ENCODE results near the gene INSYN2B. TPM values are rescaled to one million over a fixed set of nuclear protein-coding genes. Genes with fewer than 3 reads are reported as not detected.

INSYN2B gene
- total and polyA plus RNA-seq, 7 donors, result under 0.01 to 0.27 (median 0.10) TPM; not detected in 3

- no peak for DNase-seq
- 60 to 87% methylated on average over 4 of the region's 4 CpGs for WGBS, 2 donors
- H3K27me3 ChIP-seq, result no peaks in the 10 kb centered on the region
- intact Hi-C loops (cut with DNase I), result no loop called here
- no peak overlapping the region for H3K27ac ChIP-seq
- TF ChIP-seq POLR2A (IDR thresholded peaks at IDR 0.05) (no peak), EP300 (IDR thresholded peaks at IDR 0.05) (no peak), POLR2AphosphoS5 (IDR thresholded peaks at IDR 0.05) (no peak)
- TF ChIP-seq, protein P1, sequence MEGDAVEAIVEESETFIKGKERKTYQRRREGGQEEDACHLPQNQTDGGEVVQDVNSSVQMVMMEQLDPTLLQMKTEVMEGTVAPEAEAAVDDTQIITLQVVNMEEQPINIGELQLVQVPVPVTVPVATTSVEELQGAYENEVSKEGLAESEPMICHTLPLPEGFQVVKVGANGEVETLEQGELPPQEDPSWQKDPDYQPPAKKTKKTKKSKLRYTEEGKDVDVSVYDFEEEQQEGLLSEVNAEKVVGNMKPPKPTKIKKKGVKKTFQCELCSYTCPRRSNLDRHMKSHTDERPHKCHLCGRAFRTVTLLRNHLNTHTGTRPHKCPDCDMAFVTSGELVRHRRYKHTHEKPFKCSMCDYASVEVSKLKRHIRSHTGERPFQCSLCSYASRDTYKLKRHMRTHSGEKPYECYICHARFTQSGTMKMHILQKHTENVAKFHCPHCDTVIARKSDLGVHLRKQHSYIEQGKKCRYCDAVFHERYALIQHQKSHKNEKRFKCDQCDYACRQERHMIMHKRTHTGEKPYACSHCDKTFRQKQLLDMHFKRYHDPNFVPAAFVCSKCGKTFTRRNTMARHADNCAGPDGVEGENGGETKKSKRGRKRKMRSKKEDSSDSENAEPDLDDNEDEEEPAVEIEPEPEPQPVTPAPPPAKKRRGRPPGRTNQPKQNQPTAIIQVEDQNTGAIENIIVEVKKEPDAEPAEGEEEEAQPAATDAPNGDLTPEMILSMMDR (IDR thresholded peaks at IDR 0.05), result no peak
- no peaks in the 10 kb centered on the region for H3K4me1 ChIP-seq
- H3K36me3 ChIP-seq, result no peaks in the 10 kb centered on the region
- no peaks in the 10 kb centered on the region for H3K9me3 ChIP-seq
- H3K4me3 ChIP-seq, result no peak overlapping the region
Measured at GRCh38 chr5:169911448-169912212, 68.7 kb downstream of the INSYN2B start.

DNA sequence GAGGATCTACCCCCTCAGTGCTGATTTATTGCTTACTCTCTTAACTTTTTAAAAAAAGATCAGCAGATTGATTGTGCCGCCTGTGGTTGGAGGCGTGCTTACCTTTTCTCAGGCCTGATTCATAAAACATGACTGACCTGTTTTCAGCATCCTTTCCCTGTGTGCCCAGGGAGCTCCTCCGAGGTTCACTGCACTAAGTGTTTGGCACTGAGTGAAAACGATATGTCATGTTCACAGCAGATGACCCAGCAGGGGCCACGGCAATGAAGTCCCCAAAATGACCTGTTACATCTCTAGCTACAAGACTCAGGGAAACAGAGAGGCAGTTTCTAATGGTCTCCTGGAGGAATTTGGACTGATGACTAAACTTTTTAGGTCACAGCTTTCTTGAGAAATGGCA, 69.9 kb downstream of the INSYN2B start:
- intact Hi-C loops (cut with DNase I), result no loop called here
- Histone ChIP-seq H3K4me3 (no peak overlapping the region), H3K9me3 (no peaks in the 10 kb centered on the region), H3K27me3 (no peaks in the 10 kb centered on the region), H3K27ac (no peak overlapping the region), H3K36me3 (no peaks in the 10 kb centered on the region), H3K4me1 (no peaks in the 10 kb centered on the region)
- no peak for DNase-seq
- TF ChIP-seq EP300 (IDR thresholded peaks at IDR 0.05) (no peak), POLR2AphosphoS5 (IDR thresholded peaks at IDR 0.05) (no peak), POLR2A (IDR thresholded peaks at IDR 0.05) (no peak)
- TF ChIP-seq, protein P1 (IDR thresholded peaks at IDR 0.05), result no peak
- WGBS, 2 donors, result 73 to 86% methylated on average over 5 of the region's 5 CpGs

- no peaks in the 10 kb centered on the region for H3K36me3 ChIP-seq
- no peaks in the 10 kb centered on the region for H3K4me1 ChIP-seq
- no peaks in the 10 kb centered on the region for H3K9me3 ChIP-seq
- H3K27ac ChIP-seq, result no peak overlapping the region
- WGBS, 2 donors, result 75 to 94% methylated on average over 3 of the region's 3 CpGs
- no peak for TF ChIP-seq EP300 (IDR thresholded peaks at IDR 0.05)
- no peaks in the 10 kb centered on the region for H3K27me3 ChIP-seq
- intact Hi-C loops (cut with DNase I), result no loop called here
- no peak overlapping the region for H3K4me3 ChIP-seq
- DNase-seq, result no peak
Measured at GRCh38 chr5:169909945-169910344, 70.3 kb downstream of the INSYN2B start.

GRCh38 chr5:169908864-169909263, 71.4 kb downstream of the INSYN2B start:
- Histone ChIP-seq H3K27me3 (no peaks in the 10 kb centered on the region), H3K27ac (no peak overlapping the region), H3K4me1 (no peaks in the 10 kb centered on the region), H3K4me3 (no peak overlapping the region), H3K36me3 (no peaks in the 10 kb centered on the region), H3K9me3 (no peaks in the 10 kb centered on the region)
- DNase-seq, result no peak
- no peak for TF ChIP-seq POLR2A (IDR thresholded peaks at IDR 0.05)
- TF ChIP-seq EP300 (IDR thresholded peaks at IDR 0.05), result no peak
- TF ChIP-seq, protein P1 (IDR thresholded peaks at IDR 0.05), result no peak
- no peak for TF ChIP-seq POLR2AphosphoS5 (IDR thresholded peaks at IDR 0.05)
- intact Hi-C loops (cut with DNase I), result no loop called here
- 19 to 75% methylated on average over 1 of the region's 1 CpG for WGBS, 2 donors

DNA sequence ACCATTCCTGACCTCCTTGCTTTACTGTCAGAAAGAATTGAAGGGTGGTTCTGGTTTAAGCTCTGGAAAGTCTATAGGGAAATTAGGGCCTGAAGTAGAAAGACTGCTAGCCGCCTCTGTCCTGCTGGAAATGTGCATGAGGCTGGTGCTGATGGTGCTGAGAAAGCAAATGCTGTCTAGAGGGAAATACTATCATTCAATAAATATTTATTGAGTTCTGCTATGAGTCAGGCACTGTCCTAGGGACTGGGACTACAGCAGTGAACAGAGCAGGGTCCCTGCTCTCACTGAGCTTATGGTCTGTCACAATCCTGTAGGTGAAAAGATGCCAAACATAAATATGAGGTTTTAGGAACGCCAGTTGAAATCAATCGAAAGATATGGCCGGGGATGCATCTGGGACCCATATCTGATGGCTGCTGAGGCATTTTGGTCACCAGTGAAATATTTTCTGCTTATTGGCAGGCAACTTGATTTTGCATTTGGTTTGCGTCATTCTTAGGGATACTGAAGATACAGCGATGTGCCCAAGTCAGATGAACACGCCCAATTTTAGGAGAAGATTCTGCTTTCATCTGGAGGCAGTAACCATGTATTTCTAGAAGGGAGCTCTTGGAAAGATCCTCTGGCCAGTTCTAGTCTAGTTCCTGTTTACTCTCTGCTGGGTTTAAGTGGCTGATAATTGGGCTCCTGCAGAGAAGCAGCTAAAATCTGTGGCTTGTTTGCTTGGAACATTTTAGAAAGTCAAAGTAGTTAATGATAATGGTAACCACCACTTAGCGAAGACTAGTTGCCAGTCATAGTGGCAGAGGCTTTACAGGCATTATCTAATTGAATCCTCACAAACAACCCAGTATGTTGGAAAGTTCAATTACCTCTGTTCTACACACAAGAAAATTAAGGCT, 73.3 kb downstream of the INSYN2B start:
- Histone ChIP-seq H3K4me3 (no peak overlapping the region), H3K9me3 (no peaks in the 10 kb centered on the region), H3K27me3 (no peaks in the 10 kb centered on the region), H3K27ac (no peak overlapping the region), H3K4me1 (no peaks in the 10 kb centered on the region), H3K36me3 (no peaks in the 10 kb centered on the region)
- no peak for DNase-seq
- 78 to 81% methylated on average over 8 of the region's 8 CpGs for WGBS, 2 donors
- TF ChIP-seq, protein P1 (IDR thresholded peaks at IDR 0.05), result no peak
- TF ChIP-seq POLR2A (IDR thresholded peaks at IDR 0.05) (no peak), POLR2AphosphoS5 (IDR thresholded peaks at IDR 0.05) (no peak), EP300 (IDR thresholded peaks at IDR 0.05) (no peak)
- intact Hi-C loops (cut with DNase I), result no loop called here
